ENCODE data around the gene FRMD4A.

GRCh38 chr10:14233566-14233965 is 97.2 kb downstream of the FRMD4A start:
- TF ChIP-seq BACH1 (IDR thresholded peaks at IDR 0.05; ENCODE audit: borderline replicate concordance) (no peak), EZH2 (IDR thresholded peaks at IDR 0.05; ENCODE audit: borderline replicate concordance, control insufficient read depth, low read depth, low read length) (no peak), HDGF (IDR thresholded peaks at IDR 0.05) (no peak)
- TF ChIP-seq, protein P1, sequence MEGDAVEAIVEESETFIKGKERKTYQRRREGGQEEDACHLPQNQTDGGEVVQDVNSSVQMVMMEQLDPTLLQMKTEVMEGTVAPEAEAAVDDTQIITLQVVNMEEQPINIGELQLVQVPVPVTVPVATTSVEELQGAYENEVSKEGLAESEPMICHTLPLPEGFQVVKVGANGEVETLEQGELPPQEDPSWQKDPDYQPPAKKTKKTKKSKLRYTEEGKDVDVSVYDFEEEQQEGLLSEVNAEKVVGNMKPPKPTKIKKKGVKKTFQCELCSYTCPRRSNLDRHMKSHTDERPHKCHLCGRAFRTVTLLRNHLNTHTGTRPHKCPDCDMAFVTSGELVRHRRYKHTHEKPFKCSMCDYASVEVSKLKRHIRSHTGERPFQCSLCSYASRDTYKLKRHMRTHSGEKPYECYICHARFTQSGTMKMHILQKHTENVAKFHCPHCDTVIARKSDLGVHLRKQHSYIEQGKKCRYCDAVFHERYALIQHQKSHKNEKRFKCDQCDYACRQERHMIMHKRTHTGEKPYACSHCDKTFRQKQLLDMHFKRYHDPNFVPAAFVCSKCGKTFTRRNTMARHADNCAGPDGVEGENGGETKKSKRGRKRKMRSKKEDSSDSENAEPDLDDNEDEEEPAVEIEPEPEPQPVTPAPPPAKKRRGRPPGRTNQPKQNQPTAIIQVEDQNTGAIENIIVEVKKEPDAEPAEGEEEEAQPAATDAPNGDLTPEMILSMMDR (IDR thresholded peaks at IDR 0.05 in 2 of 3, conservative IDR thresholded peaks at IDR 0.05 in 1 of 3; ENCODE audit: control insufficient read depth in 2 of 3, extremely low read depth in 1 of 3, insufficient read depth in 1 of 3, low read depth in 3 of 3, low read length in 3 of 3) = no peak

Data from GM12878 (cell line).